ENCODE measurements around the gene RNASEH1. TPM values are rescaled to one million over a fixed set of nuclear protein-coding genes. Genes with fewer than 3 reads are reported as not detected.

Gene RNASEH1
- total and polyA plus RNA-seq, 2 of the 13 experiments (the other 11 are each of a cell fraction or from before 2014, with no cell fraction given), result 14.5 to 57.4 TPM

GRCh38 chr2:3558205-3559014 is at the start of gene RNASEH1 (continued):
- TF ChIP-seq ZBTB46 (CRISPR knock-in tag; IDR thresholded peaks at IDR 0.05; ENCODE audit: borderline replicate concordance) (peak; percentile 98), ZNF275 (CRISPR knock-in tag; IDR thresholded peaks at IDR 0.05; ENCODE audit: borderline replicate concordance) (peak; percentile 99), GPN1 (CRISPR knock-in tag; IDR thresholded peaks at IDR 0.05; ENCODE audit: borderline replicate concordance) (0 out of 2 replicates have a peak, but pooled peaks have one; percentile 53), SIX4 (CRISPR knock-in tag; IDR thresholded peaks at IDR 0.05) (peak; percentile 64), ZMYM3 (CRISPR knock-in tag; IDR thresholded peaks at IDR 0.05) (peak; percentile 70; the same call in 1 of the 2 replicates), ARID4A (CRISPR knock-in tag; IDR thresholded peaks at IDR 0.05; ENCODE audit: borderline replicate concordance) (peak; percentile 100), DZIP1 (CRISPR knock-in tag; IDR thresholded peaks at IDR 0.05) (peak; percentile 94; the same call in 1 of the 2 replicates), ZNF333 (CRISPR knock-in tag; IDR thresholded peaks at IDR 0.05; ENCODE audit: borderline replicate concordance) (no peak; the same call in 1 of the 2 replicates), ZBTB42 (CRISPR knock-in tag; IDR thresholded peaks at IDR 0.05) (peak; percentile 90), ZHX1 (CRISPR knock-in tag; IDR thresholded peaks at IDR 0.05; ENCODE audit: low read depth) (no peak; the same call in none of the 2 replicates)

All from HepG2 (cell line).